Esophagus muscularis mucosa (tissue), 4 donors: Measurements from ENCODE around the gene ZNF618. TPM values are rescaled to one million over a fixed set of nuclear protein-coding genes. Genes with fewer than 3 reads are reported as not detected.

Experiments
- DNase-seq: peaks from one replicate; pipeline ENCODE4 v3.0.0-alpha.2; 2017; ENCODE audit errors: extremely low spot score
- H3K27ac ChIP-seq, 4 donors: fragments of 200-600 bp; sonication (generic); replicated peaks in 1 of 4; 1 replicate in 3 of 4; 2 replicates in 1 of 4; pipeline ENCODE4 v1.5.1; 2016 to 2019; ENCODE audit warnings: mild to moderate bottlenecking in 1 of 4
- H3K27me3 ChIP-seq, 4 donors: fragments of 200-600 bp; sonication (generic); one replicate each; pipeline versions ENCODE4 v1.5.1 to v1.6.0; 2016 to 2019
- H3K36me3 ChIP-seq, 4 donors: fragments of 200-600 bp; sonication (generic); one replicate each; pipeline ENCODE4 v1.5.1; 2016 to 2019
- H3K4me1 ChIP-seq, 4 donors: fragments of 200-600 bp; sonication (generic); one replicate each; pipeline ENCODE4 v1.5.1; 2016 to 2019
- H3K4me3 ChIP-seq, 4 donors: fragments of 200-600 bp; sonication (generic); 1 replicate in 2 of 4; 2 replicates in 2 of 4; pipeline ENCODE4 v1.5.1; 2016 to 2019; ENCODE audit warnings: mild to moderate bottlenecking in 4 of 4, moderate library complexity in 1 of 4
- H3K9me3 ChIP-seq, 4 donors: fragments of 200-600 bp; sonication (generic); 1 replicate in 3 of 4; 2 replicates in 1 of 4; pipeline ENCODE4 v1.5.1; 2016 to 2019
- EP300 ChIP-seq: sonication (generic); formaldehyde crosslinking; IDR thresholded peaks from one replicate; pipeline ENCODE4 v1.6.1; 2017; ENCODE audit warnings: antibody characterized with exemption
- POLR2A ChIP-seq: fragments of 450-650 bp; IDR thresholded peaks from one replicate; pipeline ENCODE4 v1.6.1; 2017; ENCODE audit warnings: antibody characterized with exemption, moderate library complexity, mild to moderate bottlenecking, low read depth
- POLR2AphosphoS5 ChIP-seq, 2 donors: sonication (generic); formaldehyde crosslinking; IDR thresholded peaks; one replicate each; pipeline ENCODE4 v1.6.1; 2017; ENCODE audit warnings: antibody characterized with exemption in 2 of 2
- WGBS: methylation state at CpG from one replicate; pipeline ENCODE4 v1.1.5; 2018; 5-methylcytosine and 5-hydroxymethylcytosine counted together
- intact Hi-C: fragments of 100-400 bp; cut with DNase I; formaldehyde crosslinking; loops from one replicate; pipeline ENCODE4 v1.15.1; 2023
- total RNA-seq, 4 donors: library from RNA; depleted of rRNA; stranded (reverse); fragments of >200 nt; gene quantifications; one replicate each; pipeline versions ENCODE4 v1.1.0 to v1.2.1, GENCODE V29; 2016
- TF ChIP-seq, protein P1 (sequence below), 3 experiments: fragments of 200-600 bp in 2 of 3; fragments of 450-650 bp in 1 of 3; sonication (generic) in 2 of 3; IDR thresholded peaks; one replicate each; pipeline ENCODE4 v1.5.1; 2017 to 2019; ENCODE audit warnings: antibody characterized with exemption in 3 of 3, mild to moderate bottlenecking in 2 of 3, moderate library complexity in 1 of 3

ZNF618 gene
- total RNA-seq, 4 donors from 2014 or later, result 1.2 to 4.5 (median 2.6) TPM

DNA sequence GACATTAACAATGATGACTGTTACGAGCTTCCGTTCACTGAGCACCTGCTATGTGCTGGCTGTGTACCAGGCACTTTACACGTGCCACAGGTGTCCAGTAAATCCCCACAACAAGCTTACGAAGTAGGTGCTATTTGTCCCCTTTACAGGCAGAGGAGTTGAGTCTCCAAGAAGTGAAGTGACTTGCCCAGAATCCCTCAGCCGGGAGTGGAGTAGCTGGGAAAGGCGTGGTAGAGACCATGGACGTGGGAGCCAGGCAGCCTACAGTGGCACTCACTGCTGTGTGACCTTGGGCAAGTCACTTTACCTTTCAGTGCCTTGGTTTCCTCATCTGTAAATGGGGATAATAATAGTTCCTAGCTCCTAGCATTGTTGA is 202.7 kb downstream of the ZNF618 start:
- WGBS, result 73% methylated on average over 7 of the region's 7 CpGs
- no peak for DNase-seq
- Histone ChIP-seq H3K27ac (no peak overlapping the region), H3K9me3 (no peaks in the 10 kb centered on the region), H3K27me3 (peaks cover 0 to 26% (median 0%) of the 10 kb centered on the region in 4 donors), H3K4me3 (no peak overlapping the region), H3K36me3 (no peaks in the 10 kb centered on the region), H3K4me1 (peaks cover 0 to 6% (median 2%) of the 10 kb centered on the region in 4 donors)
- intact Hi-C loops, result no loop called here
- TF ChIP-seq POLR2A, result no peak
- TF ChIP-seq EP300, result no peak
- no peak for TF ChIP-seq POLR2AphosphoS5 (IDR thresholded peaks at IDR 0.05)
- TF ChIP-seq, protein P1, sequence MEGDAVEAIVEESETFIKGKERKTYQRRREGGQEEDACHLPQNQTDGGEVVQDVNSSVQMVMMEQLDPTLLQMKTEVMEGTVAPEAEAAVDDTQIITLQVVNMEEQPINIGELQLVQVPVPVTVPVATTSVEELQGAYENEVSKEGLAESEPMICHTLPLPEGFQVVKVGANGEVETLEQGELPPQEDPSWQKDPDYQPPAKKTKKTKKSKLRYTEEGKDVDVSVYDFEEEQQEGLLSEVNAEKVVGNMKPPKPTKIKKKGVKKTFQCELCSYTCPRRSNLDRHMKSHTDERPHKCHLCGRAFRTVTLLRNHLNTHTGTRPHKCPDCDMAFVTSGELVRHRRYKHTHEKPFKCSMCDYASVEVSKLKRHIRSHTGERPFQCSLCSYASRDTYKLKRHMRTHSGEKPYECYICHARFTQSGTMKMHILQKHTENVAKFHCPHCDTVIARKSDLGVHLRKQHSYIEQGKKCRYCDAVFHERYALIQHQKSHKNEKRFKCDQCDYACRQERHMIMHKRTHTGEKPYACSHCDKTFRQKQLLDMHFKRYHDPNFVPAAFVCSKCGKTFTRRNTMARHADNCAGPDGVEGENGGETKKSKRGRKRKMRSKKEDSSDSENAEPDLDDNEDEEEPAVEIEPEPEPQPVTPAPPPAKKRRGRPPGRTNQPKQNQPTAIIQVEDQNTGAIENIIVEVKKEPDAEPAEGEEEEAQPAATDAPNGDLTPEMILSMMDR (IDR thresholded peaks at IDR 0.05), result no peak

DNA sequence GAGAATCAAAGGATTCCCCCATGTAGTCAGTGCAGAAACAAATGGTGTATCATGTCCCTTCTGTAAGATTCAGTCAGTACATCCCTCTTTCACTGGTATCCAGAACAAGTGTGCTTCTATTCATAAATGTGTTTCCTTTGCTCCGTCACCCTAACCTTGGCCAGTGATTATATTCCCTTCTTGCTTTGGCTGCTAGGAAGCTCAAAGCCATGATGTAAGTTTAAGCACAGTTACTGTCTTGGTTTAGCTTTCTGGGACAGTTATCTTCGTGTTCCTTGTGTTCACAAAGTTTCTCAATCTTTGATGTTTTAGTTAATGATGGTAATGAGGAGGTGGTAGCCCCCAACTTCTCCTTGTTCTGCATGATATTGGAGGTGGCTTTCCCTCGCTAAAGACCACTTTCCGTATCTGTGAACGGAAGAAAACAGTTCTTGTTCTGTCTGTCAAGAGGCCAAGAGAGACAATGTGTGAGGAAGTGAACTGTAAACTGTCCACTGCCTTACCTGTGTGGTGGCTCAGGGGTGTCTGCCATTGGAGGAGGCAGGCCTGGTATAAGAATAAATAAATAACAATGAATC is 204.2 kb downstream of the ZNF618 start:
- no peak overlapping the region for H3K27ac ChIP-seq
- peaks cover 0 to 8% (median 3%) of the 10 kb centered on the region in 4 donors for H3K4me1 ChIP-seq
- H3K36me3 ChIP-seq, result no peaks in the 10 kb centered on the region
- no peak overlapping the region for H3K4me3 ChIP-seq
- H3K27me3 ChIP-seq, result peaks cover 0 to 26% (median 0%) of the 10 kb centered on the region in 4 donors
- WGBS, result 84% methylated on average over 5 of the region's 5 CpGs
- no peak for DNase-seq
- H3K9me3 ChIP-seq, result no peaks in the 10 kb centered on the region
- intact Hi-C loops, result no loop called here
- TF ChIP-seq POLR2AphosphoS5 (IDR thresholded peaks at IDR 0.05) (no peak), POLR2A (no peak), EP300 (no peak)
- TF ChIP-seq, protein P1 (IDR thresholded peaks at IDR 0.05), result no peak

DNA sequence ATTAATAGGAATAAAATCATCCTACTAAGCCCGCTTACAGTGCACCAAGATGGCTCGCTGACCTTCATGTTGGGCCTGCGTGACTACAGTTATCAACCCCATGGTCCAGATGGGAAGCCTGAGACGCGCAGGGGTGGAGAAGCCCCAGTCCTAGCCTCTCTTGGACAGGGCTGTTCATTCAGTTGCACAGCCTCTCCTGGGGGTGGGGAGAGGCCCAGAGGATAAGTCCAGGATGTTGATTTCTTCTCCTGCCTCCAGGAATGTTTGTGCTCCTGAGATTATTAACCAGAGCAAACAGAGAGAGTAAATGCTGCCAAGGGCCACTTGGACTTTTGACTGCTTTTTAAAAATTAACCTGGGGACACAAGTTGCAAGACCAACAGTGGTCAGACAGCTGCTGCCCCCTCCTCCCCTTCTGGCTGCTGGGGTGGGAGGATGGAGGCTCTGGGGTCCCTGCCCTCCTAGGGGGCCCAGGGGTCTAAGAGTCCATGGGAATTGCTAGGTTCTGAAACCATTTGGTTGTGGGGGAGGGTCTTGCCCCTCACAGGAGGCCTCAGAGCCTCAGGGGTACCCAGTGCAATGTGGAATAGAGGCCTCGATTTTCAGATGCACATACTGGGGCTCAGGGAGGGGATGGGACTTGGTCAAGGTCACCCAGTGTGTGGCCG is 204.8 kb downstream of the ZNF618 start:
- Histone ChIP-seq H3K9me3 (no peaks in the 10 kb centered on the region), H3K27me3 (peaks cover 0 to 26% (median 0%) of the 10 kb centered on the region in 4 donors), H3K4me3 (no peak overlapping the region), H3K27ac (no peak overlapping the region), H3K36me3 (no peaks in the 10 kb centered on the region), H3K4me1 (peaks cover 0 to 8% (median 3%) of the 10 kb centered on the region in 4 donors)
- intact Hi-C loops, result no loop called here
- 99% methylated on average over 7 of the region's 7 CpGs for WGBS
- TF ChIP-seq, protein P1 (IDR thresholded peaks at IDR 0.05), result no peak
- TF ChIP-seq EP300, result no peak
- no peak for DNase-seq

DNA sequence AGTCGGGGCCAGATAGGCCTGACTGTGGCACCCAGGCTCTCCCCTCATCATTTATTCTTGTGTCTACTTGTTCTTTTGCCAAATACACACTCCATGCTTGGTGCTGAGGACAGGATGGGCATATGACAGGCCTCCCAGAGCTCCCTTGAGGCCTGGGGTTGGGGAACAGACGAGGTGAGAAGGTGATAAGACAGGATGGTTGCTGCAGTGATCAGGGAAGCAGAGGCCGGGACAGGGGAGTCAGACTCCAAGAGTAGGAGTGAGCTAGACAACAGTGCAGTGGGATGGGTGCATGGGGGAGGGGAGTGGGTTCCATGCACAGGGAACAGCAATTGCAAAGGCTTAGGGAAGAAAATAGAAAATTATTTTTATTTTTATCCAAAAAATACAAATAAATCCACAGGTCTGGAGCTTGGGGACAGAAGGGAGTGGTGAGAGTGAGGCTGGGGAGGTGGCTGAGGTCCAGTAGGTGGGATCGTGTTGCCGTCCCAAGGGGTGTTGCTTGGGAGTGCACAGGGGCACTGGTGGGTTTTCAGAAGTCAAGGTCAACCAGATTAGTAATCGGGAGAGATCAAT is 205.4 kb downstream of the ZNF618 start:
- H3K4me1 ChIP-seq, result peaks cover 0 to 8% (median 3%) of the 10 kb centered on the region in 4 donors
- H3K36me3 ChIP-seq, result no peaks in the 10 kb centered on the region
- no peak overlapping the region for H3K27ac ChIP-seq
- DNase-seq, result no peak
- no peak overlapping the region for H3K4me3 ChIP-seq
- TF ChIP-seq, protein P1 (IDR thresholded peaks at IDR 0.05), result no peak
- TF ChIP-seq EP300 (no peak), POLR2A (no peak), POLR2AphosphoS5 (IDR thresholded peaks at IDR 0.05) (no peak)
- H3K9me3 ChIP-seq, result no peaks in the 10 kb centered on the region
- WGBS, result 84% methylated on average over 6 of the region's 6 CpGs
- H3K27me3 ChIP-seq, result peaks cover 0 to 20% (median 0%) of the 10 kb centered on the region in 4 donors
- intact Hi-C loops, result loop anchor here (1.0 kb wide), 1 partner anchor 210 kb away; no protein-coding TSS in a partner anchor
